Endothelial cell of umbilical vein (primary cell): ENCODE measurements around the gene AJM1. TPM values are rescaled to one million over a fixed set of nuclear protein-coding genes. Genes with fewer than 3 reads are reported as not detected.

Source experiments
- BruUV-seq: library from RNA; stranded (reverse); fragments of 400-500 nt; replicated peaks from 2 replicates; lab custom pipeline; 2021; lab: Mats Ljungman, UMichigan
- CTCF ChIA-PET: fragments of 300-600, 350-600 bp; sonication (Branson Sonifier 250); formaldehyde crosslinking; loops from one replicate; lab custom pipeline; 2021; ENCODE audit warnings: antibody characterized with exemption, inconsistent platforms; lab: Charles Lee
- POLR2A ChIA-PET: fragments of 300-600, 350-600 bp; sonication (Branson Sonifier 250); formaldehyde crosslinking; loops from one replicate; lab custom pipeline; 2021; ENCODE audit warnings: antibody characterized with exemption, inconsistent platforms; lab: Charles Lee
- DNase-seq: peaks from one replicate; pipeline ENCODE4 v3.0.0-alpha.2; 2011; ENCODE audit warnings: low read depth, low spot score
- FAIRE-seq: peaks from 2 replicates; lab custom pipeline; 2011; peaks lifted over from hg19 to GRCh38; lab: Jason Lieb, UNC
- H2AFZ ChIP-seq: 2 replicates; pipeline ENCODE4 v1.6.0; 2012; ENCODE audit warnings: low read depth, low read length, control low read depth, inconsistent platforms
- H3K27ac ChIP-seq: 2 replicates; pipeline ENCODE4 v1.5.1; 2011; ENCODE audit warnings: low read depth, mild to moderate bottlenecking, control low read depth, low read length, moderate library complexity; ENCODE audit not compliant: insufficient read depth
- H3K27me3 ChIP-seq, 2 experiments: 2 replicates each; pipeline versions ENCODE4 v1.6.0 to v1.6.1; 2011; ENCODE audit warnings: low read length in 2 of 2, mixed read lengths in 1 of 2; ENCODE audit not compliant: control insufficient read depth in 2 of 2, insufficient read depth in 2 of 2
- H3K36me3 ChIP-seq, 2 experiments: 2 replicates in 1 of 2; 3 replicates in 1 of 2; pipeline ENCODE4 v1.5.1; 2011; ENCODE audit warnings: low read length in 2 of 2, mild to moderate bottlenecking in 1 of 2, moderate library complexity in 1 of 2; ENCODE audit not compliant: control insufficient read depth in 2 of 2, insufficient read depth in 2 of 2; ENCODE audit errors: extremely low read depth in 1 of 2
- H3K4me1 ChIP-seq: 3 replicates; pipeline ENCODE4 v1.5.1; 2011; ENCODE audit warnings: mild to moderate bottlenecking, low read length; ENCODE audit not compliant: control insufficient read depth, insufficient read depth; ENCODE audit errors: extremely low read depth
- H3K4me2 ChIP-seq: 2 replicates; pipeline ENCODE4 v1.6.1; 2011; ENCODE audit warnings: low read length, control low read depth, mixed read lengths; ENCODE audit not compliant: insufficient read depth
- H3K4me3 ChIP-seq, 3 experiments: fragments of 200-600 bp in 1 of 3; sonication (generic), shearing (Covaris generic) in 1 of 3; replicated peaks in 1 of 3; 2 replicates each; pipeline ENCODE4 v1.5.1; 2011 to 2016; ENCODE audit warnings: control low read depth in 3 of 3, low read length in 3 of 3, mild to moderate bottlenecking in 2 of 3, inconsistent platforms in 1 of 3, low read depth in 1 of 3, moderate library complexity in 1 of 3; ENCODE audit not compliant: insufficient read depth in 1 of 3
- H3K79me2 ChIP-seq: 2 replicates; pipeline ENCODE4 v1.6.0; 2012; ENCODE audit warnings: low read length, inconsistent platforms; ENCODE audit not compliant: control insufficient read depth, insufficient read depth
- H3K9ac ChIP-seq: replicated peaks from 2 replicates; pipeline ENCODE3; 2011; ENCODE audit warnings: low read length, control low read depth; ENCODE audit not compliant: insufficient read depth; ENCODE audit errors: extremely low read depth
- H3K9me1 ChIP-seq: replicated peaks from 3 replicates; pipeline ENCODE4 v1.6.0; 2011; ENCODE audit warnings: mild to moderate bottlenecking, low read length; ENCODE audit not compliant: control insufficient read depth, insufficient read depth; ENCODE audit errors: extremely low read depth
- H3K9me3 ChIP-seq: replicated peaks from 2 replicates; pipeline ENCODE4 v1.5.1; 2012; ENCODE audit warnings: low read length, inconsistent platforms; ENCODE audit not compliant: control insufficient read depth, insufficient read depth
- H4K20me1 ChIP-seq: replicated peaks from 2 replicates; pipeline ENCODE3; 2011; ENCODE audit warnings: mild to moderate bottlenecking, low read length; ENCODE audit not compliant: control insufficient read depth, insufficient read depth; ENCODE audit errors: extremely low read depth
- CTCF ChIP-seq, 2 donors: IDR thresholded peaks; 1 replicate in 1 of 2; 2 replicates in 1 of 2; pipeline ENCODE4 v1.5.1; 2011; ENCODE audit warnings: low read length in 2 of 2, mild to moderate bottlenecking in 2 of 2, moderate library complexity in 2 of 2, control low read depth in 1 of 2, inconsistent platforms in 1 of 2, low read depth in 1 of 2; ENCODE audit not compliant: insufficient read depth in 1 of 2; ENCODE audit errors: extremely low read depth in 1 of 2
- EZH2 ChIP-seq: IDR thresholded peaks from 2 replicates; pipeline ENCODE4 v1.6.1; 2012; ENCODE audit warnings: borderline replicate concordance, low read depth, mild to moderate bottlenecking, moderate library complexity, low read length, inconsistent platforms; ENCODE audit not compliant: severe bottlenecking
- FOS ChIP-seq: IDR thresholded peaks from 2 replicates; pipeline ENCODE4 v1.6.1; 2011; ENCODE audit warnings: mild to moderate bottlenecking, low read length, moderate library complexity, borderline replicate concordance; ENCODE audit not compliant: insufficient read depth
- GATA2 ChIP-seq: IDR thresholded peaks from 2 replicates; pipeline ENCODE4 v1.7.0; 2011; ENCODE audit warnings: low read depth, mild to moderate bottlenecking, moderate library complexity, mixed read lengths, low read length; ENCODE audit not compliant: insufficient read length, insufficient read depth
- JUN ChIP-seq: IDR thresholded peaks from 2 replicates; pipeline ENCODE4 v1.6.1; 2011; ENCODE audit warnings: borderline replicate concordance, low read depth; ENCODE audit not compliant: insufficient read length, insufficient read depth
- MAX ChIP-seq: IDR thresholded peaks from 2 replicates; pipeline ENCODE4 v1.6.1; 2011; ENCODE audit not compliant: insufficient read depth, insufficient read length
- MYC ChIP-seq: IDR thresholded peaks from one replicate; pipeline ENCODE4 v1.6.1; 2011; ENCODE audit warnings: mild to moderate bottlenecking, low read depth, low read length
- POLR2A ChIP-seq: IDR thresholded peaks from 2 replicates; pipeline ENCODE4 v1.6.1; 2012; ENCODE audit warnings: low read depth, mild to moderate bottlenecking, control low read depth, low read length
- POLR2AphosphoS5 ChIP-seq: IDR thresholded peaks from 2 replicates; pipeline ENCODE4 v1.6.1; 2012; ENCODE audit warnings: low read depth, mild to moderate bottlenecking, control low read depth, low read length, moderate library complexity; ENCODE audit not compliant: insufficient read depth
- dilution Hi-C: fragments of 300-500 bp; cut with MboI; formaldehyde crosslinking; loops from one replicate; pipeline ENCODE4 v1.15.0; 2019; ENCODE audit warnings: low sequenced_read_pairs; ENCODE audit not compliant: extremely low pct_ligation_motif_present
- intact Hi-C: fragments of 100-400 bp; cut with micrococcal nuclease; formaldehyde crosslinking; loops from one replicate; pipeline ENCODE4 v1.10.0; 2022
- polyA plus RNA-seq, 4 experiments: library from polyadenylated mRNA; depleted of rRNA in 3 of 4; stranded (reverse) in 3 of 4; unstranded in 1 of 4; fragments of >200 nt; gene quantifications; 2 replicates each; pipeline versions ENCODE4 v1.2.1 to v1.2.3, GENCODE V29; 2011 to 2012; ENCODE audit warnings: missing spikeins in 1 of 4
- total RNA-seq: library from RNA; stranded (reverse); gene quantifications from 2 replicates; pipeline ENCODE4 v1.2.3, GENCODE V29; 2021

The AJM1 gene
- total and polyA plus RNA-seq, 2 donors (not counting 3 experiments of a cell fraction or from before 2014, with no cell fraction given): 0.30 to 1.3 TPM

GRCh38 chr9:136823136-136824046, 18.9 kb upstream of the AJM1 start:
- BruUV-seq: no TSS peak
- DNase-seq (no peak), FAIRE-seq (no peak)
- no peak overlapping the region for H3K27ac ChIP-seq
- H4K20me1 ChIP-seq: no peaks in the 10 kb centered on the region
- no peak overlapping the region for H3K4me3 ChIP-seq
- H3K36me3 ChIP-seq: peaks cover 6 to 27% of the 10 kb centered on the region in 2 experiments
- ChIA-PET CTCF (interaction anchor here (1.7 kb wide), 1 partner anchor 18 kb away, joined by 6 read pairs; the partner anchor contains the start of gene AJM1), POLR2A (no interaction called here)
- H3K79me2 ChIP-seq: peaks cover 13% of the 10 kb centered on the region
- H3K4me1 ChIP-seq: peaks cover 6% of the 10 kb centered on the region
- H2AFZ ChIP-seq: no peak overlapping the region
- dilution Hi-C loops (loop anchor here (25.0 kb wide), 1 partner anchor 114 kb away; the partner anchor contains the start of genes C8G and FBXW5), intact Hi-C loops (no loop called here)
- H3K27me3 ChIP-seq: no peaks in the 10 kb centered on the region
- H3K9ac ChIP-seq: no peak overlapping the region
- no peaks in the 10 kb centered on the region for H3K9me3 ChIP-seq
- H3K4me2 ChIP-seq: no peak overlapping the region
- no peak for TF ChIP-seq JUN
- H3K9me1 ChIP-seq: no peaks in the 10 kb centered on the region

- no peak overlapping the region for H2AFZ ChIP-seq
- TF ChIP-seq POLR2A (no peak), MAX (no peak), JUN (no peak), EZH2 (no peak), POLR2AphosphoS5 (no peak), GATA2 (no peak), FOS (no peak), MYC (no peak), CTCF (IDR thresholded peaks at IDR 0.05; ENCODE audit: extremely low read depth in 1 of 2, insufficient read depth in 1 of 2, low read depth in 1 of 2, low read length in 2 of 2) (no peak)
- H3K9me1 ChIP-seq: no peaks in the 10 kb centered on the region
- H3K4me2 ChIP-seq: no peak overlapping the region
- peaks cover 13% of the 10 kb centered on the region for H3K79me2 ChIP-seq
- H3K9ac ChIP-seq: no peak overlapping the region
- H3K36me3 ChIP-seq: peaks cover 6 to 38% of the 10 kb centered on the region in 2 experiments
- DNase-seq: no peak
- no peaks in the 10 kb centered on the region for H3K9me3 ChIP-seq
- dilution Hi-C loops: loop anchor here (25.0 kb wide), 1 partner anchor 113 kb away; the partner anchor contains the start of genes C8G and FBXW5
- FAIRE-seq: no peak
- H3K4me3 ChIP-seq: no peak overlapping the region
- intact Hi-C loops: no loop called here
- CTCF ChIA-PET: no interaction called here
- H4K20me1 ChIP-seq: no peaks in the 10 kb centered on the region
- no peak overlapping the region for H3K27ac ChIP-seq
- POLR2A ChIA-PET: no interaction called here
- no TSS peak for BruUV-seq
- no peaks in the 10 kb centered on the region for H3K27me3 ChIP-seq
- peaks cover 6% of the 10 kb centered on the region for H3K4me1 ChIP-seq
These were observed 17.6 kb upstream of the AJM1 start for GRCh38 chr9:136824496-136825225.
